OCI-LY7 (cell line): ENCODE measurements around the gene APOBEC3C.

Source experiments
- CTCF ChIP-seq: fragments of 200-600 bp; sonication (generic); conservative IDR thresholded peaks from 2 replicates; pipeline ENCODE4 v1.5.1; 2014; ENCODE audit warnings: mild to moderate bottlenecking, antibody characterized with exemption, low read length, moderate library complexity, mixed read lengths
- EZH2phosphoT487 ChIP-seq: fragments of 200-600 bp; sonication (generic); IDR thresholded peaks from 2 replicates; pipeline ENCODE4 v1.6.1; 2018; ENCODE audit warnings: low read depth, borderline replicate concordance, mild to moderate bottlenecking, mixed run types, antibody characterized with exemption, low read length, moderate library complexity, mixed read lengths

GRCh38 chr22:39055658-39056057 is 41.6 kb downstream of the APOBEC3C start:
- TF ChIP-seq CTCF (no peak), EZH2phosphoT487 (no peak)
